ENCODE measurements around the gene SCGB2A2.

The SCGB2A2 gene

DNA sequence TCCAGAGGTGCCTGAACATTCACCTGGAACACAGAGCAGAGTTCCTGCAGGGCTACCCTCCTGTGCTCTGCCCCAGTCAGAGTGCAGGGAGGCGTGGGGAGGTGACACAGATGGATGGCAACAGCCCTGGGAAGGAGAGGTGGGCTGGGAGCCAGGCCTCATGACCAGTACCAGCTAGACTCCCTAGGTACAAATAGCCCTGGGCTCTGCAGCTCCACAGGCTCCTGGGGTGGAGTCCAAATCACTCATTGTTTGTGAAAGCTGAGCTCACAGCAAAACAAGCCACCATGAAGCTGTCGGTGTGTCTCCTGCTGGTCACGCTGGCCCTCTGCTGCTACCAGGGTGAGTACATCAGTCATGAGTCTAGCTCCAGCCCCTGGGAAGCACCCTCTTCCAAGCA lies 27.9 kb upstream of the SCGB2A2 start, which contains the start of gene SCGB1D2:
Gene SCGB1D2 (plus strand): TSS at position 219 of the 400 bp plus-strand sequence. CDS start 69 bp downstream, at position 288.
- H4K91ac ChIP-seq (ENCODE audit: low read depth, low read length, poor library complexity), result no peak within 1 kb of the TSS
- DNase-seq (ENCODE audit: low spot score), result no peak
- H2BK120ac ChIP-seq (ENCODE audit: low read depth, low read length), result no peak within 1 kb of the TSS
- H3K9me3 ChIP-seq (replicated peaks in 1 of 2; ENCODE audit: control insufficient read depth in 2 of 2, insufficient read depth in 1 of 2, low read depth in 1 of 2, low read length in 2 of 2), result no peaks in the 10 kb centered on the region
- H3K4me3 ChIP-seq (ENCODE audit: low read length in 2 of 2), result no peak within 1 kb of the TSS
- no peak within 1 kb of the TSS for H3K4me2 ChIP-seq (ENCODE audit: insufficient read depth, low read length, poor library complexity, severe bottlenecking)
- H3K9ac ChIP-seq (ENCODE audit: low read depth, low read length, poor library complexity), result no peak within 1 kb of the TSS
- H3K23ac ChIP-seq (ENCODE audit: low read depth, low read length, poor library complexity), result no peak within 1 kb of the TSS
- no peak within 1 kb of the TSS for H2BK15ac ChIP-seq (ENCODE audit: low read length)
- H3K27me3 ChIP-seq (ENCODE audit: control insufficient read depth in 3 of 3, insufficient read depth in 3 of 3, low read depth in 1 of 3, low read length in 3 of 3), result peaks cover 0 to 7% (median 0%) of the 10 kb centered on the region in 3 experiments
- H4K8ac ChIP-seq (ENCODE audit: low read depth, low read length), result no peak within 1 kb of the TSS
- no peak within 1 kb of the TSS for H2BK5ac ChIP-seq (ENCODE audit: low read length)
- no CpG with 5 or more reads among the region's 3 CpGs for WGBS, 2 donors (ENCODE audit: extremely low coverage in 2 of 2, insufficient read length in 2 of 2, insufficient replicate concordance in 1 of 2)
- no peak within 1 kb of the TSS for H3K27ac ChIP-seq (replicated peaks; ENCODE audit: low read length)
- H2BK12ac ChIP-seq (ENCODE audit: low read length), result no peak within 1 kb of the TSS
- no peaks in the 10 kb centered on the region for H3K79me1 ChIP-seq (ENCODE audit: low read depth, low read length)
- no peak within 1 kb of the TSS for H2AK5ac ChIP-seq (ENCODE audit: low read depth, low read length)
- H3K4me1 ChIP-seq (ENCODE audit: control insufficient read depth in 2 of 2, insufficient read depth in 1 of 2, low read depth in 1 of 2, low read length in 2 of 2), result peaks cover 0 to 2% of the 10 kb centered on the region in 2 donors
- H2AFZ ChIP-seq (ENCODE audit: low read length), result no peak within 1 kb of the TSS
- H3K18ac ChIP-seq (ENCODE audit: low read length), result no peak within 1 kb of the TSS
- H3K36me3 ChIP-seq (replicated peaks in 1 of 2; ENCODE audit: control insufficient read depth in 2 of 2, insufficient read depth in 2 of 2, low read length in 2 of 2), result no peaks in the 10 kb centered on the region
- no peak within 1 kb of the TSS for H3K14ac ChIP-seq (ENCODE audit: low read length)
- no peak within 1 kb of the TSS for H3K4ac ChIP-seq (ENCODE audit: low read length)

DNA sequence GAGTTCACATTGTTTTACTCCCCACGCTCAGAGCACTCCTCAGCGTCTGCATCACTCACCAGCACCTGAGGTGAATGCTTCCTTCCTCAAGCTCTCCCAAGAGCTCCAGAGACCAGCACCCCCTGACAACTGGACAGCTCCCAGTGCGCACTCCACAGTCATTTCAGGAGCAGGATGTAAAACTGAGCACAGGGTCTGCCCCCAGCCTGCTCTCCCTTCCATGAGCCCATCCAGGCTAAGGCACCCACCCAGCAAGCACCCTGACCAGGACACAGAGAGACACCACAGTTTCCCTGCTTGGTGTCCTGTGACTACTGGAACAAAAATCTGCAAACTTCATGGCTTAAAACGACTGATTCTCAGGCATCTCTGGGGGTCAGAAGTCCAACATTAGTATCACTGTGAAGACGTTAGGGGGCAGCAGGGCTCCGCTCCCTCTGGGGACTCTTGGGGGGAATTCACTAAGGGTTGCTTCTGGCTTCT lies 24.6 kb upstream of the SCGB2A2 start:
- WGBS, 2 donors (ENCODE audit: extremely low coverage in 2 of 2, insufficient read length in 2 of 2, insufficient replicate concordance in 1 of 2), result no CpG with 5 or more reads among the region's 6 CpGs
- Histone ChIP-seq H2BK15ac (ENCODE audit: low read length) (no peak overlapping the region), H4K8ac (ENCODE audit: low read depth, low read length) (no peak overlapping the region), H2BK120ac (ENCODE audit: low read depth, low read length) (no peak overlapping the region), H3K18ac (ENCODE audit: low read length) (no peak overlapping the region), H3K4ac (ENCODE audit: low read length) (no peak overlapping the region), H3K9ac (ENCODE audit: low read depth, low read length, poor library complexity) (no peak overlapping the region), H3K36me3 (replicated peaks in 1 of 2; ENCODE audit: control insufficient read depth in 2 of 2, insufficient read depth in 2 of 2, low read length in 2 of 2) (no peaks in the 10 kb centered on the region), H3K4me3 (ENCODE audit: low read length in 2 of 2) (no peak overlapping the region), H4K91ac (ENCODE audit: low read depth, low read length, poor library complexity) (no peak overlapping the region), H3K23ac (ENCODE audit: low read depth, low read length, poor library complexity) (no peak overlapping the region), H2AFZ (ENCODE audit: low read length) (no peak overlapping the region), H3K27ac (replicated peaks; ENCODE audit: low read length) (no peak overlapping the region), H3K4me1 (ENCODE audit: control insufficient read depth in 2 of 2, insufficient read depth in 1 of 2, low read depth in 1 of 2, low read length in 2 of 2) (peaks cover 0 to 2% of the 10 kb centered on the region in 2 donors), H2BK5ac (ENCODE audit: low read length) (no peak overlapping the region), H3K79me1 (ENCODE audit: low read depth, low read length) (no peaks in the 10 kb centered on the region), H2AK5ac (ENCODE audit: low read depth, low read length) (no peak overlapping the region), H3K4me2 (ENCODE audit: insufficient read depth, low read length, poor library complexity, severe bottlenecking) (no peak overlapping the region), H3K14ac (ENCODE audit: low read length) (no peak overlapping the region), H3K27me3 (ENCODE audit: control insufficient read depth in 3 of 3, insufficient read depth in 3 of 3, low read depth in 1 of 3, low read length in 3 of 3) (no peaks in the 10 kb centered on the region), H3K9me3 (replicated peaks in 1 of 2; ENCODE audit: control insufficient read depth in 2 of 2, insufficient read depth in 1 of 2, low read depth in 1 of 2, low read length in 2 of 2) (peaks cover 0 to under 1% of the 10 kb centered on the region in 2 donors), H2BK12ac (ENCODE audit: low read length) (no peak overlapping the region)
- DNase-seq (ENCODE audit: low spot score), result peak; percentile 41

DNA sequence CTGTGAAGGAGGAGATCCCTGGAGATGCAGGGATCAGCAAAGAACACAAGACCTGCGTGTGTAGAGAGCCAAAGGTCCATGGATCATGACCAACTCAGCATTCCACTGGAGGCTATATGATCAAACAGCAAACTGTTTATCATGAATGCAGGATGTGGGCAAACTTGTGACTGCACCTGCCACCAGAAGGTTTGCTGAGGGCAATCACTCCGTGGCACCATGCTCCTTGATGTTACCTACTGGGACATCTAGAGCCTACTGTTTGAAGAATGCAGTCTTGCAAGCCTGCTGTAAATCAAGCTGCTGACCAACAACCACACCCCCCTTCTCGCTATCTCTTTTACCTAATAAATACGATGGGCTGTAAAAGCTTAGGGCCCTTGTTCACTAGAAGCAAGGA lies 18.3 kb upstream of the SCGB2A2 start:
- Histone ChIP-seq H3K9ac (ENCODE audit: low read depth, low read length, poor library complexity) (no peak overlapping the region), H2AFZ (ENCODE audit: low read length) (no peak overlapping the region), H3K9me3 (replicated peaks in 1 of 2; ENCODE audit: control insufficient read depth in 2 of 2, insufficient read depth in 1 of 2, low read depth in 1 of 2, low read length in 2 of 2) (peaks cover 8 to 10% of the 10 kb centered on the region in 2 donors), H4K8ac (ENCODE audit: low read depth, low read length) (no peak overlapping the region), H3K27ac (replicated peaks; ENCODE audit: low read length) (no peak overlapping the region), H3K4me3 (ENCODE audit: low read length in 2 of 2) (no peak overlapping the region), H3K18ac (ENCODE audit: low read length) (no peak overlapping the region), H3K4ac (ENCODE audit: low read length) (no peak overlapping the region), H2BK5ac (ENCODE audit: low read length) (no peak overlapping the region), H3K4me1 (ENCODE audit: control insufficient read depth in 2 of 2, insufficient read depth in 1 of 2, low read depth in 1 of 2, low read length in 2 of 2) (no peaks in the 10 kb centered on the region), H2BK120ac (ENCODE audit: low read depth, low read length) (no peak overlapping the region), H2BK15ac (ENCODE audit: low read length) (no peak overlapping the region), H3K36me3 (replicated peaks in 1 of 2; ENCODE audit: control insufficient read depth in 2 of 2, insufficient read depth in 2 of 2, low read length in 2 of 2) (no peaks in the 10 kb centered on the region), H4K91ac (ENCODE audit: low read depth, low read length, poor library complexity) (no peak overlapping the region), H2BK12ac (ENCODE audit: low read length) (no peak overlapping the region), H2AK5ac (ENCODE audit: low read depth, low read length) (no peak overlapping the region), H3K27me3 (ENCODE audit: control insufficient read depth in 3 of 3, insufficient read depth in 3 of 3, low read depth in 1 of 3, low read length in 3 of 3) (peaks cover 0 to 2% (median 0%) of the 10 kb centered on the region in 3 experiments), H3K14ac (ENCODE audit: low read length) (no peak overlapping the region), H3K79me1 (ENCODE audit: low read depth, low read length) (no peaks in the 10 kb centered on the region), H3K23ac (ENCODE audit: low read depth, low read length, poor library complexity) (no peak overlapping the region), H3K4me2 (ENCODE audit: insufficient read depth, low read length, poor library complexity, severe bottlenecking) (no peak overlapping the region)
- whole genome bisulfite sequencing, 2 donors (ENCODE audit: extremely low coverage in 2 of 2, insufficient read length in 2 of 2, insufficient replicate concordance in 1 of 2), result no CpG with 5 or more reads among the region's 4 CpGs
- DNase-seq (ENCODE audit: low spot score), result no peak

DNA sequence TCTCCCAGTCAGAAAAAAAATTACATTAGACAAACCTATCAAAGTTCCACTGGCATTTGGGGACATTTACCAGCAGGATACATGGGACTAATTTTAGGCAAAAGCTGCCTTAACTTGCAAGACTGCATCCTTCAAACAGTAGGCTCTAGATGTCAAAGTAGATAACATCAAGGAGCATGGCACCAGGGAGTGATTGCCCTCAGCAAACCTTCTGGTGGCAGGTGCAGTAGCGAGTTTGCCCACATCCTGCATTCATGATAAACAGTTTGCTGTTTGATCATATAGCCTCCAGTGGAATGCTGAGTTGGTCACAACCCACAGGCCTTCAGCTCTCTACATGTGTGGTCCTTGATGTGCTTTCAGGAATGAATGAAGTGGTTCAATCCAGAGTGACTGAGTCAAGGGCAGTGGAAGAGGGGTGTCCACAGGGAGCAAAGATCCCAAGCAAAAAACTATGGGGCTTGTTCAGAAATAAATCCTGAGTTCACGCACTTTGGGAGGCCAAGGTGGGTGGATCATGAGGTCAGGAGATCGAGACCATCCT lies 15.9 kb upstream of the SCGB2A2 start:
- H3K4ac ChIP-seq (ENCODE audit: low read length), result no peak overlapping the region
- H3K9me3 ChIP-seq (replicated peaks in 1 of 2; ENCODE audit: control insufficient read depth in 2 of 2, insufficient read depth in 1 of 2, low read depth in 1 of 2, low read length in 2 of 2), result peaks cover 8 to 10% of the 10 kb centered on the region in 2 donors
- H3K23ac ChIP-seq (ENCODE audit: low read depth, low read length, poor library complexity), result no peak overlapping the region
- H3K4me3 ChIP-seq (ENCODE audit: low read length in 2 of 2), result no peak overlapping the region
- no peak overlapping the region for H2BK15ac ChIP-seq (ENCODE audit: low read length)
- H2BK120ac ChIP-seq (ENCODE audit: low read depth, low read length), result no peak overlapping the region
- no peaks in the 10 kb centered on the region for H3K4me1 ChIP-seq (ENCODE audit: control insufficient read depth in 2 of 2, insufficient read depth in 1 of 2, low read depth in 1 of 2, low read length in 2 of 2)
- no peak overlapping the region for H3K14ac ChIP-seq (ENCODE audit: low read length)
- no peak overlapping the region for H3K27ac ChIP-seq (replicated peaks; ENCODE audit: low read length)
- H3K18ac ChIP-seq (ENCODE audit: low read length), result no peak overlapping the region
- no peak overlapping the region for H4K8ac ChIP-seq (ENCODE audit: low read depth, low read length)
- H2BK12ac ChIP-seq (ENCODE audit: low read length), result no peak overlapping the region
- DNase-seq (ENCODE audit: low spot score), result no peak
- no peak overlapping the region for H4K91ac ChIP-seq (ENCODE audit: low read depth, low read length, poor library complexity)
- no peaks in the 10 kb centered on the region for H3K79me1 ChIP-seq (ENCODE audit: low read depth, low read length)
- no CpG with 5 or more reads among the region's 3 CpGs for WGBS, 2 donors (ENCODE audit: extremely low coverage in 2 of 2, insufficient read length in 2 of 2, insufficient replicate concordance in 1 of 2)
- H2AK5ac ChIP-seq (ENCODE audit: low read depth, low read length), result no peak overlapping the region
- peaks cover 0 to 2% (median 0%) of the 10 kb centered on the region in 3 experiments for H3K27me3 ChIP-seq (ENCODE audit: control insufficient read depth in 3 of 3, insufficient read depth in 3 of 3, low read depth in 1 of 3, low read length in 3 of 3)
- no peak overlapping the region for H2BK5ac ChIP-seq (ENCODE audit: low read length)
- no peak overlapping the region for H2AFZ ChIP-seq (ENCODE audit: low read length)
- H3K36me3 ChIP-seq (replicated peaks in 1 of 2; ENCODE audit: control insufficient read depth in 2 of 2, insufficient read depth in 2 of 2, low read length in 2 of 2), result no peaks in the 10 kb centered on the region
- no peak overlapping the region for H3K4me2 ChIP-seq (ENCODE audit: insufficient read depth, low read length, poor library complexity, severe bottlenecking)
- no peak overlapping the region for H3K9ac ChIP-seq (ENCODE audit: low read depth, low read length, poor library complexity)
